GM12891 (cell line): ENCODE measurements around the gene AP1G1.
"Not testable (repeated sequence)": the region's sequence is repeated elsewhere in the genome, so short reads cannot be mapped to it uniquely, and the experiment has no call there.

ENCODE experiments used
- PAX5 ChIP-seq: IDR thresholded peaks from 2 replicates; pipeline ENCODE4 v1.6.1; 2011; ENCODE audit warnings: low read length, moderate library complexity, mild to moderate bottlenecking; ENCODE audit not compliant: insufficient read depth, severe bottlenecking
- POLR2A ChIP-seq: IDR thresholded peaks from 2 replicates; pipeline ENCODE4 v1.6.1; 2011; ENCODE audit warnings: low read depth, low read length, control low read depth
- POLR2AphosphoS5 ChIP-seq: IDR thresholded peaks from 2 replicates; pipeline ENCODE4 v1.6.1; 2011; ENCODE audit warnings: low read depth, low read length, control low read depth
- TAF1 ChIP-seq: IDR thresholded peaks from 2 replicates; pipeline ENCODE4 v1.6.1; 2011; ENCODE audit warnings: low read depth, low read length, control low read depth

DNA sequence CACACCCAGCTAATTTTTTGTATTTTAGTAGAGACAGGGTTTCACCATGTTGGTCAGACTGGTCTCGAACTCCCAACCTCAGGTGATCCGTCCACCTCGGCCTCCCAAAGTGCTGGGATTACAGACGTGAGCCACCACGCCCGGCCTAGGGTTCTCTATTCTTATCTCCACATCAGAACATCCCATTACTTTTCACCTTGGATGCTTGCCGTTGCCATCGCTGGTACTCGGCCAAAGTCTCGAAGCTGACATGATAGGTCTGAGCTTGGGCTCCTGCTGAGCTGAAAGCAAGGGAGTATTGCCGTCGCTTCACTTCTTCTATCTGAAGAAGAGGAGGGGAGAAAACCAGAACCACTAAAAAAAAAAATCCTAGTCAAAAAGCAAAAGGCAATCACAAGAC is 124.4 kb downstream of the AP1G1 start:
- TF ChIP-seq TAF1, POLR2A, POLR2AphosphoS5, PAX5: not testable (repeated sequence)
